ENCODE data around the gene TOR1AIP2.

The TOR1AIP2 gene

GRCh38 chr1:179825206-179825605 is 52.4 kb downstream of the TOR1AIP2 start:
- DNase-seq, result no peak

- DNase-seq, result no peak
Observed at GRCh38 chr1:179824265-179824664, 53.3 kb downstream of the TOR1AIP2 start.

- DNase-seq, result no peak
Observed at GRCh38 chr1:179823693-179824092, 53.9 kb downstream of the TOR1AIP2 start.

GRCh38 chr1:179822065-179822464 is 55.5 kb downstream of the TOR1AIP2 start:
- DNase-seq, result no peak

GRCh38 chr1:179821524-179821923 is 56.1 kb downstream of the TOR1AIP2 start:
- no peak for DNase-seq

GRCh38 chr1:179820226-179820970 is 57.2 kb downstream of the TOR1AIP2 start:
- no peak for DNase-seq

- no peak for DNase-seq
Observed at GRCh38 chr1:179818743-179819173, 58.8 kb downstream of the TOR1AIP2 start.

- no peak for DNase-seq
Observed at GRCh38 chr1:179818260-179818659, 59.3 kb downstream of the TOR1AIP2 start.

GRCh38 chr1:179817789-179818188 is 59.8 kb downstream of the TOR1AIP2 start:
- DNase-seq, result no peak

GRCh38 chr1:179817056-179817455 is 60.5 kb downstream of the TOR1AIP2 start:
- DNase-seq, result no peak

GRCh38 chr1:179816196-179816960 is 61.2 kb downstream of the TOR1AIP2 start:
- peak in 1 of 2 experiments; percentile 43 for DNase-seq

GRCh38 chr1:179815641-179816040 is 62.0 kb downstream of the TOR1AIP2 start:
- no peak for DNase-seq

- no peak for DNase-seq
Observed at GRCh38 chr1:179814546-179814838, 63.1 kb downstream of the TOR1AIP2 start.

GRCh38 chr1:179813626-179814545 is 63.7 kb downstream of the TOR1AIP2 start:
- no peak for DNase-seq

- peak in 1 of 2 experiments; percentile 28 for DNase-seq
Observed at GRCh38 chr1:179812501-179813292, 64.9 kb downstream of the TOR1AIP2 start.

GRCh38 chr1:179810367-179810715 is 67.3 kb downstream of the TOR1AIP2 start:
- no peak for DNase-seq

- peak; percentile 42 to 79 for DNase-seq
Observed at GRCh38 chr1:179809506-179810366, 67.9 kb downstream of the TOR1AIP2 start.

- DNase-seq, result no peak
Observed at GRCh38 chr1:179808503-179808902, 69.1 kb downstream of the TOR1AIP2 start.

GRCh38 chr1:179807691-179808485 is 69.7 kb downstream of the TOR1AIP2 start:
- no peak for DNase-seq

- no peak for DNase-seq
Observed at GRCh38 chr1:179807291-179807690, 70.3 kb downstream of the TOR1AIP2 start.

GRCh38 chr1:179806333-179806732 is 71.3 kb downstream of the TOR1AIP2 start:
- no peak for DNase-seq
